GM19043 (cell line): ENCODE measurements around the gene ST6GALNAC4.
"Not testable (repeated sequence)": the region's sequence is repeated elsewhere in the genome, so short reads cannot be mapped to it uniquely, and the experiment has no call there.

Experiments
- ATAC-seq: cut with Tn5 transposase; IDR thresholded peaks from one replicate; pipeline ENCODE4 v1.9.1; 2021; ENCODE audit warnings: low read depth; ENCODE audit not compliant: unreplicated experiment

Gene ST6GALNAC4

DNA sequence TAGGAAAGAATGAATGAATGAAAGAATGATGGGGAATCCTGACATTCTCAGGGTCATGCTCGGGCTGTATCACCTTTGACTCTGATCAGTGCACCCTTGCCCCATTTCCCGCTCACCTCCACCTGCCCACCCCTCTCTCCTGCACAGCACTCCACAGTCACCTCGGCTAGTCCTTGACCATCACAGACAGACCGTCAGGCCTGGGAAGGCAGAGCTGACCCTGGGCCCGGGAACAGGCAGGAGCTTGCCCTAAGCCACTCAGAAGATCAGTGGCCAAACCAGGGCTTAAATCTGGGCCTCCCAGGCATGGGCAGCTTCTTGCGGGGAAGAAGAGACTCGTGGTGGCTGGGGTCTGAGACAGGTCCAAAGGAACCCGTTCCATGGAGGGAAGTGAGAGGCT lies 21.0 kb downstream of the ST6GALNAC4 start:
- ATAC-seq, result no peak

- no peak for ATAC-seq
These were observed 23.4 kb downstream of the ST6GALNAC4 start for GRCh38 chr9:127893392-127893791.

DNA sequence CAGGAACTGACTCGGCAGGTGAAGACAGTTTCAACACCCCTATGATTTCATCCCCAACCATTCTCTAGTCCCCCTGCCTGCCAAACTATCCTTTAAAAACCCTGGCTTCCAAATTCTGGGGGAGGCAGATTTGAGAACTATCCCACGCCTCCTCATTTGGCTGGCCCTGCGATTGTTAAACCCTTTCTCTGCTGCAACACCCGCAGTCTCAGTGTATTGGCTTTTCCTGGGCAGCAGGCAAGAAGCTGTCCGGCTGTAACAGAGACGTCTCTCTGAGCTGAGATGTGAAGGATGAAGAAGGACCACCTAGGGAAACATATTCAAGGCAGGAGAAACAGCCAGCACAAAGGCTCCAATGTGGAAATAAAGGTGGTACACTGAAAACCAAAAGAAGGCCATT lies 24.0 kb downstream of the ST6GALNAC4 start:
- ATAC-seq, result no peak

- ATAC-seq, result no peak
These were observed 26.8 kb downstream of the ST6GALNAC4 start for GRCh38 chr9:127890053-127890452.

DNA sequence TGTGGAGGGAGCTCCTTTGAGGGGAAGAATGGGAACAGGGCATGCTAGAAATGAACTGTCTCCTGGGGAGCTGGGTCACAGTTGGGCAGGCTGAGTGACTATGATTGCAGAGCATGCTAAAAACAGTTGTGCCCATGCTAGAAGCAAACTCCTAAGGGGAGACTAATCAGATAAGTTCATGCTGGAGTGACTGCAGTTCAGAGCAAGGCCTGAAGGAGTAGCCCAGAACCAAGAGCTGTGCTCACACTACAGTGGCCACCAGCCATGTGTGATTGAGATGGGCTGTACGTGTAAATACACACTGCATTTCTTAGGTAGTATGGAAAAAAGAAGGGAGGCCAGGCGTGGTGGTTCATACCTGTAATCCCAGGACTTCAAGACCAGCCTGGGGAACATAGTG lies 29.0 kb downstream of the ST6GALNAC4 start:
- no peak for ATAC-seq

DNA sequence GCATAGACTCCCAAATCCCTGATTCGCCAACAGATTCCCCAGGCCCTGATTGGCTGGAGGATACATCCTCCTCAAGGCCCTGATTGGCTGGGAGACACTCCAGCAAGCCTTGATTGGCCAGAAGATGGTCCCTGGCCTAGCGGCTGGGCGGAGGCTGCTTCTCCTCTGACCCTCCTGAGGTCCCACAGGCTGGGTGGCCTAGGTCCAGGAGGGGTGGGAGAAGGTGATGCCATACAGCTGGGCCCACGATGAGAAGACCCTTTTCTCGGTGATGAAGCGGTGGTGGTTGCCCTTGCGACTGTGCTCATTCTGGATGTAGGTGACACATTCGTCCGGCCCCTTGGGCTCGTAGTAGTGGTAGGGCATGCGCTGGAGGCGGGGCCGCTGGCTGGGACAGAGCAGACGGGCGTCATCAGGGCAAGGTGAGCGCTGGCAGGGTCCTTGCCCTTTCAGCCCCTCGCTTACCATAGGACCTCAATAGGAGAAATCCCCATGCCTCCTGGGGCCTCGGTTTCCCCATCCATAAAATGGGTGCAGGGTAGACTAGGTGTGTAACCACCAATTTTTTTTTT lies 30.4 kb downstream of the ST6GALNAC4 start:
- no peak for ATAC-seq

GRCh38 chr9:127885508-127886281 lies 31.1 kb downstream of the ST6GALNAC4 start:
- ATAC-seq, result no peak

DNA sequence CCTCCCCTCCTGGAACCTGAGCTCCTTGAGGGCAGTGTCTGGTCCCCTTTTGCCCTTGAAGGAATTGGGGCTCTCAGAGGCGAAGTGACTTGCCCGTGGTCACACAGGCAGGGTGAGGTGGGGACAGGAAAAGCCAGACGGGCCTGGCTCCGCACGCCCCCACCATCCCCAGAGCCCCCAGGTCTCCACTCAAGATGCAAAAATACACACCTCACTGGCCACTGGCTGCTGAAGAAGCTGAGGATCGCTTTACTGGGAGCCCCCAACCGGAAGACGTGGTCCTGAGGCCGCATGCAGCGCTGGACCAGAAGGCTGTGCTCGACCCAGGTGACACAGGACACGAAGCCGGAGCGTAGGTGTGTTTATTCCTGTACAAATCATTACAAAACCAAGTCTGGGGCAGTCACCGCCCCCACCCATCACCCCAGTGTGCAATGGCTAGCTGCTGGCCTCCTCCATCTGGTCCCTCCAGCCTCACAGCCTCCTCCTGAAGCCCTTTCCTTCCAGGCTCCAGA lies 31.8 kb downstream of the ST6GALNAC4 start:
- no peak for ATAC-seq

DNA sequence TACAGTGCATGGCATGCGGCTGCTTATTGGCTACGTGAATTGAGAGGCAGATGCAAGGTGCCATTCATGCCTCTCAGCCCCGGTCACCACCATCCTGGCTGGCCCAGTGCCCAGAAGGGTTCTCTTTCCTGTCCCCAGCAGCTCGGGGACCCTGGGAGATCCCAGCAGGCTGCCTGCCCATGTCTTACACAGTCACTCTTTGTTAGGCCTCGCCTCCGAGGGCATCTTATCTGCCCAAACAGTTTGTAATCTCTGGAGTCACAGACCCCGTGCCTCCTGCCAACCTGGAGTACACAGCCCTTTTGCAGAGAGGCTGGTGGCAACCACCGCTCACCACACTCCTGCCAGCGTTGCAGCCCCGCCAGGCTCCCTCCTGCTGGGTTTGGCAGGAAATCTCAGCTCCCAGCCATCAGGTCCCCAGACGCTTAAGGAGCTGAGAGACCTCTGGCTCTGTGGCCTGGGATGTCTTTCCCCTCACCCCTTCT lies 32.4 kb downstream of the ST6GALNAC4 start:
- no peak for ATAC-seq

- ATAC-seq, result no peak
These were observed 32.9 kb downstream of the ST6GALNAC4 start for GRCh38 chr9:127883959-127884358.

- ATAC-seq, result not testable (repeated sequence)
These were observed 35.1 kb downstream of the ST6GALNAC4 start for GRCh38 chr9:127881715-127882114.

- no peak for ATAC-seq
These were observed 36.7 kb downstream of the ST6GALNAC4 start for GRCh38 chr9:127880143-127880542.

DNA sequence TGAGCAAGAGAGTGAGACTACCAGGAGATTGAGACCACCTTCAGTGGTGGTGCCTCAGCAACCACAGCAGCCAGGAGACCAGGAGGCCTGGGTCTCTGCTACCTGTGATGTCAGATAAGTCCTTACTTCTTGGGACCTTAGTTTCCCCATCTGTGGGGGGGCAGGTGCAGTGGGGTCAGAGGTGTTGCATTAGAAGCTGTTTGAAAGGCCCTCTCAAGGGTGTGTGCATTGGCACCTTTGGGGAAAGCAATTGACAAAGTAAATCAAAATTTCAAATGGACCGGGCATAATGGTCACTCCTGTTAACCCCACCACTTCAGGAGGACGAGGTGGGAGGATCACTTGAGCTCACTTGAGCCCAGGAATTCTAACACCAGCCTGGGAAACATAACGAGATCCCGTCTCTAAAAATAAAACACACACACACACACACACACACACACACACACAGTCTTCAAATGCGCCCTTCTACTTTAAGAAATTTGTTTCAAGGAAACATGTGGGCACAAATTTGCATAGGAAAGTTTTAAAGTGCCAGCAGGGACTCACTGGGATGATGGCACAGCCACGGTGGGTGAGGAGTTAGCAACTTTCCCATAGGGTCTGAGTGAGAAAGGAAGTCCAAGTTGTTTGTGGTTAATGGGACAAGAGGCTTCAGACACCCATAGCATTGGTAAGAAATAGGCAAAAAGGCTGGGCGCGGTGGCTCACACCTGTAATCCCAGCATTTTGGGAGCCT lies 38.0 kb downstream of the ST6GALNAC4 start:
- no peak for ATAC-seq

DNA sequence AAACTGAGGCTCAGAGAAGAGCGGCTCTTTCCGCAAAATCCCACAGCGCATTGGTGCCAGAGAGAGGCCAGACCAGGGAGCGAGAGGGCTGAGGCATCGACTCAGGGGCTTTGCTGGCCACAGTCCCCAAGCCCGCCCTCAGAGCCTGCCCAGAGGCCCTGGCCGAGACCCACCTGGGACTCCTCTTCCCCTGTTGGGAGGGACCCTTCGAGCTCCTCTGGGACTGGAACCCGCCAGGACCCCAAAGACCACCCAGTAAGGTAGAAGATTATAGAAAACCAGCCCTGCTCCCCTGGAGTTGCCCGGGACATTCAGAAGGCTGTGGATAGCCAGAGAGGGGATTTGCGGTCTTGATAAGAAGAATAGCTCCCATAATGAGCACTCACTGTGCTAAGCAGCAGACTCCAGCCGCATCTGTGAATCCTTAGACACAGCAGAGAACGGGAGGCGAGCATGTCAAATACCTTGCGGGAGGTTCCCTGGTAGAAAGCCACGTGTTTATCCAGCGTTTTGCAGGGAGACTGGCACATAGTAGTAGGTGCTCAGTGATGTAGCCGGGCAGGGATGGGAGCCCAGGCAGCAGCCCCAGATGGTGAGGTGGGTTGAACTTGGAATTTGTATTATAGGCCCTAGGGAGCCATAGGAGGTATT lies 38.7 kb downstream of the ST6GALNAC4 start:
- ATAC-seq, result no peak

GRCh38 chr9:127877566-127877998 lies 39.3 kb downstream of the ST6GALNAC4 start, which contains the start of gene AK1:
Gene AK1 (minus strand): TSS chr9:127877675. CDS start chr9:127874617, 3,058 bp downstream.
- ATAC-seq, result no peak

DNA sequence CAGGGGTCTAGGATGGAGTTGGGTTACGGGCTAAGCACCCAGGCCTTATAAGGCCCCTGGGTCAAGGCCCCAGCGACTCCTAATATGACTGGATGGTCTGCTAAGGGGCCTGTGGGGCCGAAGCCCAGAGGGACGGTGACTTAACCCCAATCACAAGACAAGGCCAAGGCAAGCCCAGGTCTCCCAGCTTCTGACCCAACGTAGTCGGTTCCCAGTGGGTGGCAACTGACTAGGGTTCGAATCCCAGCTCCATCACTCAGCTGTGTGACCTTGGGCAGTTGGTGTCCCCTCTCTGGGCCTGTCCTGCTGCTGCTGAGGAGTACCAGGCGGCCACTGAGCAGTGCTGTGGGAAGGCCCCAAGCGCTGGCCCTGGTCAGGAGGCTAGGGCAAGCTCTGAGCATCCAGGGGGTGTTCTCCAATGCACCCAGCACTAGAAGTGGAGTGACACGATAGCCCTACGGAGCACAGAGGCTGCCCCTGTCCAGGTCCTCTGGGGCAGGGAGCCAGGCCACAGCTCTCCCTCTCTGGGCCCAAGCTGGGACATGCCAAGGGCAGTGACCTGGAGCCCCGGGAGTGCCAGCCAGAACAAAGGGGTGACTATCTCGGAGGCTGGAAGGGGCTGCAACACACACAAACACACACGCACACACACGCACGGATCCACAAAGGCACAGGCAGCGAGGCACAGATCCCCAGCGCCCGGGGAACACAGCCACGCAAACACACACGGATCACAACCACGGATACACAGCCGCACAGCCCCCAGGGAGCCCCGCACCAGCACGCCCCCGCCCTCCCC lies 39.9 kb downstream of the ST6GALNAC4 start:
- ATAC-seq, result no peak

- no peak for ATAC-seq
These were observed 40.6 kb downstream of the ST6GALNAC4 start for GRCh38 chr9:127876026-127876763.

DNA sequence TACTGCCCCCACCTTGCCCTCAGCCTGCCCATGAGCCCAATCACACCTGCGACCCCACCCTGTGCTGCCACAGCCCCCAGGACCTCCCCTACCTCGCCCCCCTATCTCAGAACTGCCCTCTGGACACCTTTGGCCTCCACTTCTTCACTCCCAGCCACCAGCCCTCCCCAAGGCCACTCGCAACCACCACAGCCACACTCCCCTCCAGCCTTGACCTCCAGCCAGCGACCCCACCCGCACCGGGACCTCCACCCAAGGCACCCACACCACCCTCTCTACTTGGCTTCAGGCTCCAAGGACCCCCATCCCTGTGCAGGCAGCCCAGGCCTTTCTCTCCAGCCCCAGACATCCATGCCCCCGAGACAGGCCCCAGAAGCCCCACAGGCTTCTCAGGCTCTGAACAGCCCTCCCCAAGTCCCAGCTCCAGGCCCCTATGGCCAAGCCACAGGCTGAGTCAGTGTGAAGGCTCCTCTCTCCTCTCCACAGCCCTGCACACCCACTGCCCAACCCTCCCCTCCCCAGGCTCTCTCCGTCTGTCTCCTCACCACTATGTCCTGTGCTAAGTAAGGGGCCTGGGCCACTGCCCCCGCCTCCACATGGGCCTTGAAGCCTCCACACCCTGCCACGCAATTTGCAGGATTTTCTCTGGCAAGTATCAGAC lies 41.4 kb downstream of the ST6GALNAC4 start:
- no peak for ATAC-seq
